HG03432 (cell line): ENCODE results near the gene MPHOSPH8.
"Not testable (repeated sequence)": the region's sequence is repeated elsewhere in the genome, so short reads cannot be mapped to it uniquely, and the experiment has no call there.

Experiments
- ATAC-seq: cut with Tn5 transposase; IDR thresholded peaks from one replicate; pipeline ENCODE4 v1.9.1; 2021; ENCODE audit warnings: mild to moderate bottlenecking, moderate library complexity; ENCODE audit not compliant: unreplicated experiment

Gene MPHOSPH8

DNA sequence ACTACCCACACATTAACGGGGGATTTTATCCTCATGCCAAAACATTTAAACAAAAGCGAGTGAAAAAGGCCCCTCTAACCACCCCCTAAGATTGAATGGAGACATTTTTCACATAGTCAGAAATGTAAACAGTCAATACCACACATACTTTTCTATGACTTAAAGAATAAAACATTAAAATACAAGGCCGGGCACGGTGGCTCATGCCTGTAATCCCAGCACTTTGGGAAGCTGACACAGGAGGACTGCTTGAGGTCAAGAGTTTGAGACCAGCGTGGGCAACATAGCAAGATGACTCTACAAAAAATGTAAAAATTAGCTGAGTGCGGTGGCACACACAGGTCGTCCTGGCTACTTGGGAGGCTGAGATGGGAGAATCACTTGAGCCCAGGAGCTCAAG is 47.3 kb downstream of the MPHOSPH8 start:
- no peak for ATAC-seq

DNA sequence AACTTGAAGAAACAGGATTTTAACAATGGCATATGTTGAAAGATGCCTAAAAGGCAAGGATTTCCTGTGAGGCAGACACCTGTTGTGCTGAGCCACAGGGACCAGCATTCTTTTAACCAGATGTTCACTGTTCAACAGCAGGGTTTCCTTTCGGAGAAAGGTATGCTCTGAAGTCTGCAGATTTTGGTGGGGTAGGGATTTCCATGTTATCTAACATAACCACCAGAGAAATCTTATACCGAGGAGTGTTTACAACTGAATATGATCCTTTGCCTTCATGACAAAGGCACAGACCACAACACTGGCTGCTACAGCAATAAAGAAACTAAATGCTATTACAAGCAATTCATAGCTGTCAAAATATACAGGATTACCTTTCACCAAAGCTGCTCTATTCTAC is 48.1 kb downstream of the MPHOSPH8 start:
- ATAC-seq = no peak

DNA sequence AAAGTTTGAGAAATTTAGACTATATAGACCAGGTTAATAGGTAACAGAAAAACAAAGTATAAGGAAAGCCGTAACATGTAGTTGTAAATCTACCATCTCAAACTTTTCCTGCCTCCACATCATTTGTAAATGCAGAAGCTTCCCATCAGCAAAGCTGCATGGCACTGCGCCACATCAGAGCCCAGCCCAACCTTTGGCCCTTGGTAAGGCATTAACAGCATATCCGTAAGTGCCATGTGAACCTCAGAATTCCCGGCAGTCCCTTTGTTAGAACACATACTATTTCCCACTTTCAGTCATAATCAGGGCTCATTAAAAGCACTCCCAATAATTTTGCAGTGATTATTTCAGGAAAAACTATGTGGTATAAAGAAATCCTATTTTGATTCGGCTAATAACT is 51.6 kb downstream of the MPHOSPH8 start:
- ATAC-seq = no peak

DNA sequence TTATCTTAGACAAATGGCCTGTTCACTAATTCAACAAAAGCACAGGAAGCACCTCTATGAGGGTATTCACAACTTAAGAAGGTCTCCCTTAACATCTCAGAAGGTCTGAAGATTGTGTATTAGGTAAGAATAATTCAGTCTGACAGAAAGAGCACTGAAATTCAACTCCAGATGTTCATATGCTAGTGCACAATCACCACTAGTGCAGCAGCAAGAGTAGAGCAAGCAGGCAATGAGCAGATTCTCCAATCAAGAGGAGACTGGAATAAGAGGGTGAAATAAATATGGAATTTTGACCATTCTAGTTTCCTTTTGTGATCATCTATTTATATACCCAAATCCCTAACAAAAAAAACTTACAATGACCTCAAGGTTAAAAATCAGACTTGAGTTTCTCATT is 52.0 kb downstream of the MPHOSPH8 start:
- ATAC-seq = no peak

DNA sequence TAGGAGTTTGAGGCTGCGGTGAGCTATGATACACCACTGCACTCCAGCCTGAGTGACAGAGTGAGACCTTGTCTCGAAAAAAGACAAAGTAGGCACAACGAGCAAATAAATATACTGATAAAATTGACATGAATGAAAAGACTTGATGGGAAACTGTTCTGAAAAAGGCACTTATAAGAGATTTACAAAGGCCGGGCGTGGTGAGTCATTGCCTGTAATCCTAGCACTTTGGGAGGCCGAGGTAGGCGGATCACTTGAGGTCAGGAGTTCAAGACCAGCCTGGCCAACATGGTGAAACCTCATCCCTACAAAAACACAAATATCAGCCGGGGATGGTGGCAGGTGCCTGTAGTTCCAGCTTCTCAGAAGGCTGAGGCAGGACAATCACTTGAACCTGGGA is 58.0 kb downstream of the MPHOSPH8 start:
- not testable (repeated sequence) for ATAC-seq

DNA sequence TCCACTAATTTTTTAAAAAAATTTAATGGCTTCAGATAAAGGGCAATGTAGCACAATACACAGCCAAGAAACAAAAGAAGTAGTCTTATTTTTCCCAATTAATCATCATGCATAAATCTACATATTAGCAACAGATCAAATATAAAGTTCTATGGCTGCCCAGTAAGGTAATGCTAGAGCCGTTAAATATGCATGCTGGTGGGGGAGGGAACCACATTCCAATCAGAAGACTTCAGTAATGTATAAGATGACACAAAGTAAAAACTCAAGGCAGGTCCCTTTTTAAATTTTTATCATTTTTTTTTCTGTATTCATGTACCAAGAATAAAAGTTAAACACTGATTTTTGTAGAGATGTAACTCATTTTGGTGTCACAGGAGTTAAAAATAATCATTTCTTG is 62.0 kb downstream of the MPHOSPH8 start:
- ATAC-seq = no peak

DNA sequence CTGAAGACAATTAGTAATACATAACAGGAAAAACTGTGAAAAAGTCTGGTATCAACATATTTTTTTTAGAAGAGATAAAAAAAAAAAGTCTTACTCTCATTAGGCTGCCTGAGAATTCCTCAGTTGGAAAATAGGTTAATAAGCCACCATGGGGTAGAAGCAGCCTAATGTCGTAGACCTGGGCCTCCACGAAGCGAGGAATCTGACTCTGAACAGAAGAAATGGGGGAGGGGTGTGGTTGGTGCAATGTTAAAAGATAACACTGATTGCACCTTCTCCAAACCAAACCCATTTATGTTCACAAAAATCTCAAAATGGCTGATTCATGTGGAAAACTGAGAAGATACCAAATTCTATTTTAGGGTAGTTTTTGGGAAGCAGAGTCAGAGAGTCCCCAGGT is 62.4 kb downstream of the MPHOSPH8 start:
- ATAC-seq = no peak

DNA sequence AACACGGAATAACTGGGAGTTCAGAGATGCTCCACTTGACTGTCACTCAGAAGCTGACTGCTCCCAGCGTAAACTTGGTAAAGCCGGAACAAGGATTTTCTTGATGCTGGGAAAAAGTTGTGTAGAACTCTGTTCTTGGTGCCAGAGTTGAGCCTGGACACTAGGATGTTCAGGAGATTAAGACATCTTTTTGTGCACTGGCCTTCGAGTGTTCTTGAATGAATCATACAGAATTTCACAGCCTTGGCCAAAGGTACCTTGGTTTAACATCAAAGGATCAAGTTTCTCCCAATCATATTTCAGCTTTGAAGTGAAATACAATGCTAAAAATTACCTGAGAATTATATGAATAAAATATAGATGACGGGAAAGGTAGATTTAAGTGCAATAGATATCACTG is 67.5 kb downstream of the MPHOSPH8 start:
- ATAC-seq = not testable (repeated sequence)

DNA sequence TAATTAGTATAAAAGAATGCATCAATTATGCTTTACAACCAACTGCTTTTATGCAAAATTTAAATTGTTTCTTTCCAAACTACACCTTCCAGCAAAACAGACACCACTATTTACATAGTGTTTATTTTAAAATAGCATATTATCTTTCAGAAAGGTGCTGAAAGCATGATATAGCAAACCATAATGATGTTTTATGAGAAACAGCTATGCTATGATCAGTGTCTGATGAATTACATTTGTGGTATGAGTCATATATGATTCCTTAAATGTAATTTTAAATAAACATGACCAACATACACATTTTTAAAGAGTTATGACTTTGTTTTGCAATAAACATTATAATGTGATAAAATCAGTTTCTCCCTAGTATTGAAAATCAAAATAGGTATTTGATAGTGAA is 68.2 kb downstream of the MPHOSPH8 start:
- not testable (repeated sequence) for ATAC-seq

DNA sequence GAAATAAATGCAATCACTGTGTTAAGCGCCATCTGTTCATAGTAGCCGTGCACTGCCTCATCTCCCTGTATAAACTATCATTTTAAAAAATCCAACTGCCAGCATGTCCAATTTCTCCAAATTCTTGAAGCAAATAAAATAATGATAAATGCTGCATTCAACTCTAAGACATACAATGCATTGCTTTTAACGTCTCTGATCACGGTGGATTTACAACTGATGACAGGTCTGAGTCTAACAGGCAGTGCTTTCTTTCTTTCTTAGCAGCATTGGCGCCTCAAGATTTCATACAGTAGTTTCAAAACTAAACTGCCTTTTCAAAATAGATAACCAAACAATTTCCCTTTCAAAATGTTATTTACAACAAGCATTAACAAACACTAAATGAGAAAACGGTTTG is 70.8 kb downstream of the MPHOSPH8 start:
- ATAC-seq = not testable (repeated sequence)

DNA sequence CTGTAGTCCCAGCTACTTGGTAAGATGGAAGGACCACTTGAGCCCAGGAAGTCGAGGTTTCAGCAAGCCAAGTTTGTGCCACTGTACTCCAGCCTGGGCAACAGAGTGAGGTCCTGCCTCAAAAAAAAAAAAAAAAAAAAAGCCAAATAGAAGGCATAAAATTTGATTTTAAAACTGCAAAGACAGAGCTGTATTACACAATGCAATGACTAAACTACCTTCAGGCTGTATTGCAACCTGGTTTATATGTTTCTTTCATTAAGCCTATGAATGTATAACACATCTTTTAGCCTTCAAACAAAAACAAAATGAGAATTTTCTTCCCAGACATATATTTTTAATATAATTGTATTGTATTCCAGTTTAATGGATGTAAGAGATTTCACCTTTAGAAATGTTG is 75.6 kb downstream of the MPHOSPH8 start:
- ATAC-seq = not testable (repeated sequence)

DNA sequence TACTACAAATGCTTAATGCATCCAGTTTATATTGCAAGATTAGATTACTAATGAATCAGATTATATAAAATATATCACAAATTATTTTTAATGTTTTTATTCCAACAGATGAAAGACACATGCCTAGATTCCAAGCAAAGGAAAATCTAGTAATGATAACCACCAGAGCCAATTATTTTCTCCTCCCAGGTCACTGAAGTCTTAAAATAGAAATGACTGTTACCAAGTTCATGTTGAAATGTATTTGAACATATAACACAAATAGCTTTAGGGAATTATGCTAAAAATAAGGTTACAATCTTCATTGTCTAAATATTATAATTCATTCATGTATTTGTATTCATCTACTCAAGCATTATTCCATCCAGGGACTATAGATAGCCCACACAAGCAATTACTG is 76.3 kb downstream of the MPHOSPH8 start:
- not testable (repeated sequence) for ATAC-seq

DNA sequence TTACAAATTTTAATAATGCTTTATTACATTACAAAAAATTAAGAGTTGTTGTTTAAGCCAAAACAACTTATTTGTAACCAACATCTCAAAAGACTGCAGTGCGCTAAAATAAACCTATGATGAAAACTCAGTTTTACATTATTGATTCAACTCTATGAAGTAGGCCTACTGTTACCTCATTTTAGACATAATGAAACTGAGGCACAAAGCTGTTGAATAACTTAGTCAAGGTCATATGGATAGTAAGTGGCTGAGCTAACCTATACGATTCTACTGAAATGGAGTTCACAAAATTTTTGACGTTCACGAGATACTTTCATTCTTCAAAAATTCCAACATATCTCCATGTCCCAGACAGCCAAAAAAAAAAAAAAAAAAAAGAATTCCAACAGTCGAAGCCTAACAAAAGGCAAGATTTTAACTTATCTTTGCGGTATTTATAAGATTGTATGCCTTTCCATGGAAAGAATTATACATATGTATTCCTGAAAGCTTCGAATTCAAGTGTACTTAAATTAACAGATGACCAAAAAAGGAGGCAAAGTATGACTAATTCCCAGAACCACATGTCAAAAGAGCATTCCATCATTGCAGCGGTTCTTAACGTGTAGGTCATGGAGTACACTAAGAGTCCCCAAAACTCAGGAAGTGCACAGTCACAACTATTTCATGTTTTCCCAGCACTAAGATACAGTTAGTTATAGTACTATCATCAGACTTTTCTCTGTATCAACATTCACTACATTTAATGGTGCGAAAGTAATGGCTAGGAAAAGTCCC is 79.9 kb downstream of the MPHOSPH8 start:
- ATAC-seq = no peak

DNA sequence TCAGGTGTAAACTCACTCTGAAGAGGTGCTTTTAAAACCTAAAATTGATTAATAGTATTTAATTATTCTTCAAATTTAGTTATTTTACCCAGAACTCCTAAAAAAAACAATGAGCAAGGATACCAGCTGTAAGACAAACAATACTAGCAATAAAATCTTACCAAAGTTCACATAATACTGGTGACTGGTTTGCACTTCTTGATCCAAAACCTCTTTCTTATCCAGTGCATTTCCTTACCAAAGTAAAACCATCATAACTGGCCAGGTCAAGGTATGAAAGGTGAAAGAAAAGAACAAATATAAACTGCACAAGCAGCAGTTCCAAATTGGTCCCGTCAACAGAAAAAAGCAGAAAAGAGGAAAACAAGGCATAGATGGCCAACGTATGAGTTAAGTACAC is 86.6 kb downstream of the MPHOSPH8 start:
- ATAC-seq = no peak
